Stimulated activated CD8-positive, alpha-beta memory T cell treated with anti-CD3 and anti-CD28 coated beads, Interleukin-7, amount 100 ng/mL, for 4 hours (primary cell): ENCODE measurements around the gene SBNO2.

Experiments
- DNase-seq, 2 donors: peaks; one replicate each; pipeline ENCODE4 v3.0.0-alpha.2; 2020; ENCODE audit warnings: low read depth in 2 of 2

The SBNO2 gene

DNA sequence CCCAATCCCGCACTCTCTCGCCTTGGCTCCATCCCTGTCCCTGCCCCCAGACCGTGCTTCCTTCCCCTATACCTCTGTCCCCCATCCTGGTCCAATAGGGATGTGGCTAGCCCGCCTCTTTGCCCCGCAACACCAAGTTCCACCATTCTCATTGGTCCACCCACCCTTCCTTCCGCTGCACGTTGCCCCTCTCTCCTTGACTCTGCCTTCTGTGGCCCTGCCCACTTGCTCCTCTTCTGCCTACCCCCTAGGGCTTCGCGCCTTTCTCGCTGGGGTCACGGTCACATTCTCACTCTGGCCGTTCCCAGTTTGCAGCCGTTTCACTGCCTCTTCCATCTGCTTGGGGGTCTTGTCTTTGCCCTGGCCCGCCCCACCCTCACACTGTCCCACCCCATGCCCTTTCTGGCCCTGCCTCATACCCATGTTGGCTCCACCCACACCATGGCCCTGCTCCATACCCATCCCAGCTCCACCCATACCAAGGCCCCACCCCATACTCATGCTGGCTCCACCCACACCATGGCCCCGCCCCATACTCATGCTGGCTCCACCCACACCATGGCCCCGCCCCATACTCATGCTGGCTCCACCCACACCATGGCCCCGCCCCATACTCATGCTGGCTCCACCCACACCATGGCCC, 111.6 kb downstream of the SBNO2 start:
- no peak for DNase-seq

DNA sequence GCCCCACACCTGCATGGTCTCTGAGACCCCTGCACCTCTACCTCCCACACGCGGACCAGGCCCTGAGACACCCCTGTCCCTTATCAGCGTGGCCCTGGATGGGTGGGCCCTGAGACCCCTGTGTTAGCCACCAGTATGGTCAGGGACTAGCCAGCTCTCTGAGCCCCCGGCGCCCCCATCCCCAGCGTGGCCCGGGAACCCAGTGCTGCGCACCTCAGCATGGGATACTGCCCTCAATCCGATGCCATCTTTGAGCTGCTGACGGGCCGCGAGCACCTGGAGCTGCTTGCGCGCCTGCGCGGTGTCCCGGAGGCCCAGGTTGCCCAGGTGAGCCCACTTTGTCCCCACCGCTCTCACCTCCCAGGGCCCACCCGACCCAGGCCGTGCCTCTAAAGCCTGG, 112.1 kb downstream of the SBNO2 start:
- DNase-seq: no peak

DNA sequence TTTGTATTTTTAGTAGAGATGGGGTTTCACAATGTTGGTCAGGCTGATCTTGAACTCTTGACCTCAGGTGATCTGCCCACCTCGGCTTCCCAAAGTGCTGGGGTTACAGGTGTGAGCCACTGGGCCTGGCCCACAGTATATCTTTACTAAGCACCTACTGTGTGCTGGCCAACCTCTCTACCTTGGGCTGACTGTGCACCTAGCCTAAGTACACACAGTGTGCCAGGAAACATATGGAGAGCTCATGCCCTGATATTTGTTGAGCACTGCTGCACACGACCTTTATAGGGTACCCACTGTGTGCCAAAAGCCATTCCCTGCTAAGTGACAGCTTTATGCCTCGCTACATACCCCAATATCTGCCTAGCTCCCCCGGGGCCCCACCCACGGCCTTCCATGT, 113.4 kb downstream of the SBNO2 start:
- DNase-seq: no peak

DNA sequence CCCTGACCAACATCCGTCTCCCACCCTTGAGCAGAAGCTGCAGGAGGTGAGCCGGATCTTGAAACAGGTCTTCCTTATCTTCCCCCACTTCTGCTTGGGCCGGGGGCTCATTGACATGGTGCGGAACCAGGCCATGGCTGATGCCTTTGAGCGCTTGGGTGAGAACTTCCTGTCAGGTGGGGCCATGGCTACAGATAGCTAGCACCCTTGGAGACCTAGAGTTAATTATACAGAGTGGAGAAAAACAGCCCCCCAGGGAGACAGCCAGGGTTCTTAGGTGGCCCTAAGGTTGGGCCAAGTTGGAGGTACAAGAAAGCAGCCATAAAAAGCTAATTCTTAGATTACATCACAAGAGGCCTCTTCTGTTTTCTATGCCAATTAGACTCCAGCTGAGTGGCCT, 116.0 kb downstream of the SBNO2 start:
- DNase-seq: no peak
